ENCODE data around the gene ARHGAP10. TPM values are rescaled to one million over a fixed set of nuclear protein-coding genes. Genes with fewer than 3 reads are reported as not detected.

The ARHGAP10 gene, protein sequence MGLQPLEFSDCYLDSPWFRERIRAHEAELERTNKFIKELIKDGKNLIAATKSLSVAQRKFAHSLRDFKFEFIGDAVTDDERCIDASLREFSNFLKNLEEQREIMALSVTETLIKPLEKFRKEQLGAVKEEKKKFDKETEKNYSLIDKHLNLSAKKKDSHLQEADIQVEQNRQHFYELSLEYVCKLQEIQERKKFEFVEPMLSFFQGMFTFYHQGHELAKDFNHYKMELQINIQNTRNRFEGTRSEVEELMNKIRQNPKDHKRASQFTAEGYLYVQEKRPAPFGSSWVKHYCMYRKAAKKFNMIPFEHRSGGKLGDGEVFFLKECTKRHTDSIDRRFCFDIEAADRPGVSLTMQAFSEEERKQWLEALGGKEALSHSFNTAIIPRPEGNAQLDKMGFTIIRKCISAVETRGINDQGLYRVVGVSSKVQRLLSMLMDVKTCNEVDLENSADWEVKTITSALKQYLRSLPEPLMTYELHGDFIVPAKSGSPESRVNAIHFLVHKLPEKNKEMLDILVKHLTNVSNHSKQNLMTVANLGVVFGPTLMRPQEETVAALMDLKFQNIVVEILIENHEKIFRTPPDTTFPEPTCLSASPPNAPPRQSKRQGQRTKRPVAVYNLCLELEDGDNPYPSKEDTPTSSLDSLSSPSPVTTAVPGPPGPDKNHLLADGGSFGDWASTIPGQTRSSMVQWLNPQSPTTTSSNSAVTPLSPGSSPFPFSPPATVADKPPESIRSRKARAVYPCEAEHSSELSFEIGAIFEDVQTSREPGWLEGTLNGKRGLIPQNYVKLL
- 20.2 and 20.3 TPM in 2 replicates for total RNA-seq (ENCODE audit: low replicate concordance)

- TF ChIP-seq CTCF (IDR thresholded peaks at IDR 0.05) (no peak), EZH2 (IDR thresholded peaks at IDR 0.05) (peak; percentile 55), EZH2phosphoT487 (IDR thresholded peaks at IDR 0.05) (peak; percentile 39)
- Histone ChIP-seq H3K9ac (peak within 1 kb of the TSS; percentile 59), H3K79me2 (ENCODE audit: low read depth) (peaks cover 48% of the 10 kb centered on the region), H3K4me1 (peaks cover 39% of the 10 kb centered on the region), H3K27me3 (peaks cover 33% of the 10 kb centered on the region), H3K4me3 (peak within 1 kb of the TSS; percentile 94), H3K36me3 (no peaks in the 10 kb centered on the region), H3K4me2 (peak within 1 kb of the TSS; percentile 89), H2AFZ (replicated peaks) (peak within 1 kb of the TSS; percentile 91), H4K20me1 (ENCODE audit: low read depth) (peaks cover 21% of the 10 kb centered on the region), H3K27ac (peak within 1 kb of the TSS; percentile 78), H3F3A (ENCODE audit: low read depth) (peaks cover 58% of the 10 kb centered on the region), H3K9me3 (ENCODE audit: low read depth) (no peaks in the 10 kb centered on the region)
- peak within 1 kb of the TSS; percentile 74 for H3K27ac Mint-ChIP-seq
- peaks cover 38% of the 10 kb centered on the region for H3K27me3 Mint-ChIP-seq (ENCODE audit: insufficient read depth, low read depth)
- peaks cover 48% of the 10 kb centered on the region for H3K4me1 Mint-ChIP-seq
- no peaks in the 10 kb centered on the region for H3K9me3 Mint-ChIP-seq
- H3K4me3 Mint-ChIP-seq: peak within 1 kb of the TSS; percentile 93
- DNase-seq (ENCODE audit: low spot score): peak; percentile 84
- H3K36me3 Mint-ChIP-seq: no peaks in the 10 kb centered on the region
Observed at GRCh38 chr4:147731580-147732517, at the start of gene ARHGAP10. TSS of gene ARHGAP10 (plus strand) at chr4:147732088. CDS start at chr4:147732302, 214 bp downstream.

DNA sequence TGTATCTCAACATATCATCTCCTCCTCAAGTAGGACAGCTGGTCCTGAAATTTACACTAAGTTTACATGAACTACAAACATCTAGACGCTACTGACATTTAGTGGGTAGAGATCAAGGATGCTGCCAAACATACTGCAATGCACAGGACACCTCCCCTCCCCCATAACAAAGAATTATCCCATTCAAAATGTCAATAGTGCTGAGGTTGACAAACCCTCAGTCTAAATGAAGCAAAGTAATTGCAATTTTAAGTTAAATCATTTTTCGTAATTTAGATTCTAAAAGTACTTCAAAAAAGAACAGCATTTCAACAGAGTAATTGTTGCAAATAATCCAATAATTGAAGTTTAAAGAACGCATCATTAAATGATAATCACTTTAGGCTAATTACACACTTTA, 49.1 kb upstream of the ARHGAP10 start:
- Histone ChIP-seq H3K9me3 (ENCODE audit: low read depth) (no peaks in the 10 kb centered on the region), H3K4me3 (peak overlapping the region; percentile 66), H3K36me3 (no peaks in the 10 kb centered on the region), H3K79me2 (ENCODE audit: low read depth) (peaks cover 42% of the 10 kb centered on the region), H3K9ac (peak overlapping the region; percentile 46), H3K27ac (no peak overlapping the region), H2AFZ (replicated peaks) (no peak overlapping the region), H3F3A (ENCODE audit: low read depth) (peaks cover 11% of the 10 kb centered on the region), H4K20me1 (ENCODE audit: low read depth) (peaks cover 3% of the 10 kb centered on the region), H3K4me1 (peaks cover 9% of the 10 kb centered on the region), H3K27me3 (no peaks in the 10 kb centered on the region), H3K4me2 (peak overlapping the region; percentile 79)
- H3K27ac Mint-ChIP-seq: no peak overlapping the region
- no peak for TF ChIP-seq EZH2phosphoT487 (IDR thresholded peaks at IDR 0.05)
- TF ChIP-seq EZH2 (IDR thresholded peaks at IDR 0.05): no peak
- no peak for TF ChIP-seq CTCF (IDR thresholded peaks at IDR 0.05)
- H3K27me3 Mint-ChIP-seq (ENCODE audit: insufficient read depth, low read depth): peaks cover 2% of the 10 kb centered on the region
- DNase-seq (ENCODE audit: low spot score): no peak
- H3K9me3 Mint-ChIP-seq: peaks cover 5% of the 10 kb centered on the region
- peaks cover 8% of the 10 kb centered on the region for H3K36me3 Mint-ChIP-seq
- H3K4me3 Mint-ChIP-seq: peak overlapping the region; percentile 89
- H3K4me1 Mint-ChIP-seq: peaks cover 30% of the 10 kb centered on the region

- Histone ChIP-seq H3K4me1 (peaks cover 9% of the 10 kb centered on the region), H4K20me1 (ENCODE audit: low read depth) (peaks cover 3% of the 10 kb centered on the region), H3K79me2 (ENCODE audit: low read depth) (peaks cover 42% of the 10 kb centered on the region), H3K9me3 (ENCODE audit: low read depth) (no peaks in the 10 kb centered on the region), H3K27ac (no peak overlapping the region), H3F3A (ENCODE audit: low read depth) (peaks cover 11% of the 10 kb centered on the region), H3K9ac (peak overlapping the region; percentile 46), H3K4me2 (peak overlapping the region; percentile 79), H2AFZ (replicated peaks) (peak overlapping the region; percentile 70), H3K36me3 (no peaks in the 10 kb centered on the region), H3K4me3 (peak overlapping the region; percentile 66), H3K27me3 (no peaks in the 10 kb centered on the region)
- Mint-ChIP-seq H3K27me3 (ENCODE audit: insufficient read depth, low read depth) (peaks cover 2% of the 10 kb centered on the region), H3K9me3 (peaks cover 5% of the 10 kb centered on the region), H3K4me1 (peaks cover 27% of the 10 kb centered on the region), H3K27ac (no peak overlapping the region), H3K4me3 (peak overlapping the region; percentile 89), H3K36me3 (peaks cover 4% of the 10 kb centered on the region)
- TF ChIP-seq EZH2 (IDR thresholded peaks at IDR 0.05) (no peak), EZH2phosphoT487 (IDR thresholded peaks at IDR 0.05) (no peak), CTCF (IDR thresholded peaks at IDR 0.05) (no peak)
- DNase-seq (ENCODE audit: low spot score): peak; percentile 7
Observed at GRCh38 chr4:147683188-147683591, 48.7 kb upstream of the ARHGAP10 start.

All from neural progenitor cell (in vitro differentiated cells).